GM10248 (cell line): ENCODE measurements around the gene ZFYVE16.

Experiments used
- CTCF ChIA-PET: fragments of 300-600 bp; sonication (Branson Sonifier 250); formaldehyde crosslinking; extraction: SDS; loops from one replicate; lab custom pipeline; 2021; ENCODE audit warnings: antibody characterized with exemption; lab: Yijun Ruan, JAX
- POLR2A ChIA-PET: fragments of 350-650 bp; sonication (Branson Sonifier 250); formaldehyde crosslinking; extraction: SDS; loops from one replicate; lab custom pipeline; 2020; ENCODE audit warnings: antibody characterized with exemption; lab: Yijun Ruan, JAX
- DNase-seq: peaks from one replicate; pipeline ENCODE4 v3.0.0; 2012; ENCODE audit errors: extremely low spot score
- CTCF ChIP-seq: IDR thresholded peaks from 2 replicates; pipeline ENCODE4 v1.5.1; 2012; ENCODE audit warnings: mild to moderate bottlenecking, low read depth; ENCODE audit errors: extremely low read depth, missing control alignments, control extremely low read depth

ZFYVE16 gene

GRCh38 chr5:80407735-80408483 lies at the start of gene ZFYVE16:
Gene ZFYVE16 (plus strand): TSS chr5:80408064. CDS start chr5:80434148, 26,084 bp downstream.
- peak; percentile 96 for DNase-seq
- TF ChIP-seq CTCF, result no peak
- CTCF ChIA-PET, result interaction anchor here (0.8 to 1.3 kb wide), 3 partner anchors 10 to 316 kb away, joined by 3 to 6 read pairs (median 3); no protein-coding TSS in a partner anchor
- POLR2A ChIA-PET, result interaction anchor here (0.6 kb wide), 1 partner anchor 868 kb away, joined by 4 read pairs; no protein-coding TSS in a partner anchor

- ChIA-PET CTCF (interaction anchor here (1.7 kb wide), 1 partner anchor 12 kb away, joined by 4 read pairs; no protein-coding TSS in a partner anchor), POLR2A (no interaction called here)
- DNase-seq, result no peak
- TF ChIP-seq CTCF, result no peak
Observed at GRCh38 chr5:80360914-80361444, 46.9 kb upstream of the ZFYVE16 start.

- DNase-seq, result no peak
- no peak for TF ChIP-seq CTCF
- CTCF ChIA-PET, result interaction anchor here (1.4 to 2.1 kb wide), 2 partner anchors 11 to 57 kb away, joined by 3 to 6 read pairs; no protein-coding TSS in a partner anchor
- POLR2A ChIA-PET, result no interaction called here
Observed at GRCh38 chr5:80364892-80365291, 43.0 kb upstream of the ZFYVE16 start.

GRCh38 chr5:80368661-80369480 lies 39.0 kb upstream of the ZFYVE16 start:
- no peak for TF ChIP-seq CTCF
- ChIA-PET POLR2A (no interaction called here), CTCF (interaction anchor here (0.9 to 1.3 kb wide), 2 partner anchors 17 to 18 kb away, joined by 3 read pairs; no protein-coding TSS in a partner anchor)
- DNase-seq, result no peak

GRCh38 chr5:80369521-80369920 lies 38.3 kb upstream of the ZFYVE16 start:
- CTCF ChIA-PET, result interaction anchor here (0.9 to 1.3 kb wide), 2 partner anchors 16 to 19 kb away, joined by 3 read pairs; no protein-coding TSS in a partner anchor

More at GRCh38 chr5:80369521-80369920, 38.3 kb upstream of the ZFYVE16 start:
- TF ChIP-seq CTCF, result no peak
- POLR2A ChIA-PET, result no interaction called here
- DNase-seq, result no peak
